K562 (cell line): ENCODE data around the gene SHF. TPM values are rescaled to one million over a fixed set of nuclear protein-coding genes. Genes with fewer than 3 reads are reported as not detected.
"Not testable (repeated sequence)": the region's sequence is repeated elsewhere in the genome, so short reads cannot be mapped to it uniquely, and the experiment has no call there.

ENCODE experiments used
- ATAC-seq: fragments of 200-7000 bp; cut with Tn5 transposase; 3 replicates; pipeline ENCODE4 v1.9.1; 2020; ENCODE audit warnings: moderate library complexity
- BruUV-seq: library from RNA; stranded (reverse); fragments of 400-500 nt; replicated peaks from 2 replicates; lab custom pipeline; 2021; lab: Mats Ljungman, UMichigan
- CTCF ChIA-PET: fragments of 300-600 bp; formaldehyde crosslinking; extraction: SDS; loops from one replicate; lab custom pipeline; 2021; ENCODE audit warnings: low intra/inter-chr PET ratio; lab: Yijun Ruan, JAX
- POLR2A ChIA-PET: fragments of 300-600, 350-650 bp; sonication (Branson Sonifier 250); formaldehyde crosslinking; extraction: SDS; loops from one replicate; lab custom pipeline; 2021; ENCODE audit warnings: antibody characterized with exemption, inconsistent platforms; lab: Yijun Ruan, JAX
- DNase-seq, 4 experiments: peaks; one replicate each; pipeline versions ENCODE4 v3.0.0 to v3.0.0-alpha.2; 2011 to 2018; ENCODE audit warnings: low spot score in 3 of 4, mixed read lengths in 3 of 4; ENCODE audit errors: extremely low read depth in 1 of 4
- FAIRE-seq: peaks from 2 replicates; lab custom pipeline; 2011; peaks lifted over from hg19 to GRCh38; lab: Jason Lieb, UNC
- H2AFZ ChIP-seq: 2 replicates; pipeline ENCODE4 v1.6.0; 2011; ENCODE audit warnings: low read depth, low read length, control low read depth, inconsistent platforms
- H3K27ac ChIP-seq: fragments of 200-600 bp; 3 replicates; pipeline ENCODE4 v1.8.0; 2011; ENCODE audit warnings: low read depth, mild to moderate bottlenecking, control low read depth, inconsistent platforms, low read length, moderate library complexity, mixed read lengths; ENCODE audit errors: extremely low read depth
- H3K27me3 ChIP-seq, 2 experiments: fragments of 300-600 bp in 1 of 2; 2 replicates in 1 of 2; 3 replicates in 1 of 2; pipeline versions ENCODE4 v1.6.0 to v1.8.0; 2011; ENCODE audit warnings: inconsistent platforms in 2 of 2, low read length in 2 of 2, mild to moderate bottlenecking in 1 of 2, mixed read lengths in 1 of 2, moderate library complexity in 1 of 2; ENCODE audit not compliant: control insufficient read depth in 2 of 2, insufficient read depth in 2 of 2
- H3K36me3 ChIP-seq: fragments of 300-600 bp; 3 replicates; pipeline ENCODE4 v1.8.0; 2011; ENCODE audit warnings: mild to moderate bottlenecking, low read length, inconsistent platforms; ENCODE audit not compliant: control insufficient read depth, insufficient read depth
- H3K4me1 ChIP-seq, 2 experiments: fragments of 200-600 bp in 1 of 2; replicated peaks in 1 of 2; 2 replicates in 1 of 2; 3 replicates in 1 of 2; pipeline versions ENCODE4 v1.5.1 to v1.8.0; 2011; ENCODE audit warnings: inconsistent platforms in 2 of 2, low read length in 2 of 2, mild to moderate bottlenecking in 1 of 2, mixed read lengths in 1 of 2, moderate library complexity in 1 of 2; ENCODE audit not compliant: control insufficient read depth in 2 of 2, insufficient read depth in 2 of 2
- H3K4me2 ChIP-seq: 2 replicates; pipeline ENCODE4 v1.6.1; 2011; ENCODE audit warnings: low read length, control low read depth, inconsistent platforms, mixed read lengths; ENCODE audit not compliant: insufficient read depth
- H3K4me3 ChIP-seq: fragments of 200-600 bp; sonication (generic), shearing (Covaris generic); 2 replicates; pipeline ENCODE4 v1.5.1; 2016; ENCODE audit warnings: control low read depth, inconsistent platforms
- H3K79me2 ChIP-seq: fragments of 200-600 bp; 3 replicates; pipeline ENCODE4 v1.8.0; 2011; ENCODE audit warnings: low read length, inconsistent platforms; ENCODE audit not compliant: control insufficient read depth, insufficient read depth
- H3K9ac ChIP-seq, 2 experiments: 2 replicates each; pipeline versions ENCODE4 v1.6.0 to v1.6.1; 2011; ENCODE audit warnings: low read depth in 2 of 2, low read length in 2 of 2, control low read depth in 1 of 2, inconsistent platforms in 1 of 2, mild to moderate bottlenecking in 1 of 2, mixed read lengths in 1 of 2; ENCODE audit not compliant: insufficient read depth in 1 of 2
- H3K9me1 ChIP-seq: one replicate; pipeline ENCODE4 v1.6.0; 2011; ENCODE audit warnings: inconsistent platforms, mild to moderate bottlenecking, low read length, moderate library complexity; ENCODE audit not compliant: control insufficient read depth, insufficient read depth
- H3K9me3 ChIP-seq: replicated peaks from 2 replicates; pipeline ENCODE4 v1.5.1; 2011; ENCODE audit warnings: low read depth, low read length, inconsistent platforms; ENCODE audit not compliant: control insufficient read depth, insufficient read depth
- H4K20me1 ChIP-seq: replicated peaks from 2 replicates; pipeline ENCODE4 v1.6.1; 2011; ENCODE audit warnings: low read length, inconsistent platforms, mixed read lengths; ENCODE audit not compliant: control insufficient read depth, insufficient read depth
- CHD2 ChIP-seq: IDR thresholded peaks from 2 replicates; pipeline ENCODE4 v1.6.1; 2011; ENCODE audit warnings: low read depth, low read length
- WGBS: fragments of 100-300 bp; shearing (Covaris generic); methylation state at CpG from one replicate; pipeline ENCODE4 v1.1.6; 2016; ENCODE audit warnings: low coverage, mixed read lengths; ENCODE audit not compliant: insufficient coverage; ENCODE audit errors: missing lambda C conversion rate; 5-methylcytosine and 5-hydroxymethylcytosine counted together
- in situ Hi-C: fragments of 300-500 bp; cut with MboI; formaldehyde crosslinking; loops from 4 replicates; pipeline ENCODE4 v1.15.0; 2018; ENCODE audit warnings: inconsistent platforms, mixed read lengths
- intact Hi-C: fragments of 100-400 bp; cut with micrococcal nuclease; formaldehyde crosslinking; loops from 2 replicates; pipeline ENCODE4 v1.14.2; 2022
- polyA plus RNA-seq, 8 experiments: library from polyadenylated mRNA; depleted of rRNA in 4 of 8; stranded (reverse) in 5 of 8; unstranded in 3 of 8; fragments of >200 nt; fragmentation: Nextera tagmentation in 2 of 8; fragmentation: Illumina TruSeq in 1 of 8; extraction: Ambion mirVana in 2 of 8; extraction: Trizol in 1 of 8; gene quantifications; 2 replicates each; pipeline versions ENCODE4 v1.2.1 to v1.2.3, GENCODE V29; 2011 to 2014; ENCODE audit warnings: inconsistent platforms in 1 of 8, missing spikeins in 1 of 8
- total RNA-seq, 7 experiments: library from RNA; depleted of rRNA in 6 of 7; stranded (reverse); fragments of >200 nt in 6 of 7; fragmentation: Illumina TruSeq in 2 of 7; extraction: Trizol in 2 of 7; gene quantifications; 2 replicates each; pipeline versions ENCODE4 v1.2.1 to v1.2.3, GENCODE V29; 2011 to 2021; ENCODE audit warnings: low replicate concordance in 1 of 7

The SHF gene
- total and polyA plus RNA-seq, 9 of the 15 experiments (the other 6 are each of a cell fraction or from before 2014, with no cell fraction given) = 0.51 to 2.2 (median 0.85) TPM; not detected in 2

- no peak for TF ChIP-seq CHD2
Observed at GRCh38 chr15:45187894-45188830, at the start of gene SHF (continued).

- FAIRE-seq, POLR2A ChIA-PET, H3K27ac ChIP-seq, H3K9me3 ChIP-seq, in situ Hi-C loops, DNase-seq, H3K4me3 ChIP-seq, BruUV-seq, H3K9ac ChIP-seq, H3K4me2 ChIP-seq, H3K9me1 ChIP-seq, H3K27me3 ChIP-seq, CTCF ChIA-PET, ATAC-seq, H2AFZ ChIP-seq, H3K79me2 ChIP-seq, intact Hi-C loops, H3K4me1 ChIP-seq, H3K36me3 ChIP-seq, H4K20me1 ChIP-seq: not testable (repeated sequence)
- 0% methylated on average over 6 of the region's 6 CpGs for WGBS
Observed at GRCh38 chr15:45236806-45237205, 49.0 kb upstream of the SHF start.
